GM18909 (cell line): ENCODE data around the gene SLC40A1.

Source experiments
- ATAC-seq: cut with Tn5 transposase; IDR thresholded peaks from one replicate; pipeline ENCODE4 v1.9.1; 2021; ENCODE audit warnings: mild to moderate bottlenecking; ENCODE audit not compliant: unreplicated experiment, poor library complexity

SLC40A1 gene

DNA sequence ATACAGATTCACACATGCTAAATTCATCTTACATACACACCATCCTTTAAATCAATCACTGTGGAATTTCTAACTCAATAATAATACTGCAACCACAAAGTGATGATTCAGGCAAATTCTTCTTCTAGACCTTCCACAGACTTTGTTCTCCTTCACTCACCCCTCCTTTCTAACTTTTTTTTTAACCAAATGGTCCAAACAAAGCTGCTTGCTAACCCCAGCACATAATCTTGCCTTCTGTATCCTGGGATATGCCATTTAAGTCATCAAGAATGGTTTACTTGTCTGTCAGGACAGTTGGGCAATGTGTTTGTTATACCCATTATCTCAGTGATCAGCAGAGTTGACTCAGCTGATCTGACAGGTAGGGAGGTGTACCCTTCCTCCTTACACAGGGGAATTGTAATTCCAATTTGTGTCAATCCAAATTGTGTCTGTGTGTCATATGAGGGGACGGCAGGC lies 10.0 kb downstream of the SLC40A1 start:
- no peak for ATAC-seq

DNA sequence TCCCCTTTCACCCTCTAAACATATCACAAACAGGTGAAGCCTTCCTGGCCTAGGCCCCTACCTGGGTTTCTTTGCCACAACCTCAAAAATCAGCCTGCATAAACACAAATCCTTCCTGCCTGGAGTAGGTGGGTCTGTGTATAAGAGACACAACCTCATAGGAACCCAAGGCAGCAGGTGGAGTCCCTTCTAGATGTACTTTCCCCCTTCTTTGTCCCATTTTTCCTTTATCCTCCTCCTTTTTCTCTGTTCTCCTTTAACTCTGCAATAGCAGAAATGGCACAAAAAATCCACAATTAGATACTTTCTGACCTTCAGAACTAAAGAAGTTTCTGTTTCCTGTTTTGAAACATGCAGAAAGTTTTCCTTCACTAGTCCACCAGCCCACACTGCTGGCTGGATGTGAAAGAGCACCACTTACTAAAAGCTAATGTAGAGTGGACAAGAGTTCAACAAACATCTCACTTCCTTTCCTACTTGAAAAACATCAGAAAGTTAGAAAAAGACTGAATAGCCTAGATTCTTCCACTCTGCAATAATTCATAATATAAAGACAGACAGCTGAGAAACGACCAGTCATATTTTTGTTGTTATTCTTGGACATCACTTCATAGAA lies 11.2 kb downstream of the SLC40A1 start:
- ATAC-seq, result peak; percentile 62

DNA sequence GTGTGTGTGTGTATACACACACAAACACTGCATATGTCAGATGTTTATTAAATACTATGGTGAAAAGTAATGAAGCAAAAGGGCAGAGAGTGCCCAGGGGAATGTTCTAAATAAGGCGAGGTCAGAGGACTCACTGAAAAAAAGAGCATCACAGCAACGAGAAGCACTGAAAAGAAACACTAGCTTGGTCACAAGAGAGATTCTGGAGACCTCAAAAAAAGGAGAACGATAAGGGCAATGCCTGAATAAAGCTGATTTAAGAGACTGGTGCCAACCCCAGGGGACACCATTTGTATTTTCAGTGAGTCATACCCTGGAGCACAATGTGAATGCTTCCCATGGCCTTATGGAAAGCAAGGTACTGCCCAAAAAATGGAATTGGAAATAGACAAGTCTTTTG lies 14.5 kb downstream of the SLC40A1 start:
- ATAC-seq, result no peak

DNA sequence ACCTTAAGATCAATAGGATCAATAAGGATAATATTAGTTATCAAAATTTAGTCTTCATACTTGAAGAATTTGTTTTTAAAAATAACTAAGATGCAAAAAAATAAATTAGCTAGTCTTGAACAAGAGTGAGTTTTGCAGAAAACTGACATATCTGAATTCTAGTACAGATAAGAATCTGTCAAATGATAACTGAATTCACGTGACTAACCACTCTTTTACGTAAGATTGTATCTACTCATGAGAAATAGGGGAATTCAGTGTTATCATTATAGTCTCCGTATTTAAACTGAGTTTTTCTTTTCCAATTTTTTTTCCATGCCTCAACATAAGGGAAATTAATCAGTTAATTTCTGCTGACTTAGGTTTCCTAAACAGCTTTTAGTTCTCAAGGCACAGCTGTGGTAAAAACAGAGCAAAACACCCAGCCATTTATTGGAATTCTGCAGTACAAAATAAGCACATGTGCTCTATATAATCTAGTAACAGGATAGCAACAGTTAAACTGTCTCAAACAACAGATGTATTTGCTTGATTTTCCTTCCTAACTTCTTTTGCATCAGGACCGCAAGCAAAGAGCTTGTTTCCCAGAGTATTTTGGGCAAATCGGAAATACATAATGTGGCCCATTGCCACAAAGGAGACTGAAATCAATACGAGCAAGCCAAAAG lies 19.1 kb downstream of the SLC40A1 start:
- no peak for ATAC-seq

DNA sequence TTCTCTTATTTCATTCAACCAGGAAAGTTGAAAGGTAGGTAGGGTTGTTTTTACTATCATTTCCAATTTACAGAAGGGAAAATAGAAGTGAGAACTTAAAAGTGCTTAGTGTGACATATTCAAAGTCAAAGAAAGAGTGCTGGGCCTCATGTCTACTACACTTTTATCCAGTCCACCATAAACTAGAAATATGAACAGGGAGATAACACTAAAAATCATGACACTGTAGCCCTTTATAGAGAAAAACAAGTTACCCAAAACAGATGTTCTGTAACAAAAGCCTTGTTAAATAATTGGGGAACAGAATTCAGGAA lies 20.4 kb downstream of the SLC40A1 start:
- ATAC-seq, result no peak

DNA sequence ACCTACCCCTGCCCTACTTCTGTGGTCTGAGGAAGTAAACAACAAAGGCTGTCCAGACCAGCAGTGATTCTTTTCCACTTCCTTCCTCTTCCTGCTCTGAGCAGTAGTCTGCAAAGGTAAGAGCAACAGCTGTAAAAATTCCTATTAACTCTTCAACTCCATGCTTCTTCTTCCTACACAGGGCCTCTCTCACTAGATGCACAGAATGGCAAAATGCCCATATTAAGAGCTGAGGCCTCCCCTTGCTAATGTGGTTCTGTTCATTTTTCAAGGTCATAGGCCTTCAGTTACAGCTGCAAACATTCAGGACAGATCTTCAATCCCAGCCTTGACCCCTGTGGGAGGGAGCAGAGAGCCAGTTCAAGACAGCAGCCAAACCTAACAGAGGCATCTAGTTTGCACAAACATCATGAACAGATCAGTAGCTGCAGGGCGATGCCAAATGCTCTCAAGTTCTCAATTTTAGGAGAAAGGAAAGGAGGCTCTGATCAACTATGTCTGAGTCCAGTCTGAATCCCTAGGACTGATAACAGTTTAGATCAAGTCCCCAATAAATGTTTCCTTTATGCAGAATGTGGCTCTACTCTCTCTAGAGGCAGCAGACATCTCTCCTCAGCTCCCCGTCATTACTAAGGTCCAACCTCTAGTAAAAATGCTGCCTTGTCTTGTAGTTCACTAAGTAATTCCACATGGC lies 20.9 kb downstream of the SLC40A1 start:
- ATAC-seq, result no peak

DNA sequence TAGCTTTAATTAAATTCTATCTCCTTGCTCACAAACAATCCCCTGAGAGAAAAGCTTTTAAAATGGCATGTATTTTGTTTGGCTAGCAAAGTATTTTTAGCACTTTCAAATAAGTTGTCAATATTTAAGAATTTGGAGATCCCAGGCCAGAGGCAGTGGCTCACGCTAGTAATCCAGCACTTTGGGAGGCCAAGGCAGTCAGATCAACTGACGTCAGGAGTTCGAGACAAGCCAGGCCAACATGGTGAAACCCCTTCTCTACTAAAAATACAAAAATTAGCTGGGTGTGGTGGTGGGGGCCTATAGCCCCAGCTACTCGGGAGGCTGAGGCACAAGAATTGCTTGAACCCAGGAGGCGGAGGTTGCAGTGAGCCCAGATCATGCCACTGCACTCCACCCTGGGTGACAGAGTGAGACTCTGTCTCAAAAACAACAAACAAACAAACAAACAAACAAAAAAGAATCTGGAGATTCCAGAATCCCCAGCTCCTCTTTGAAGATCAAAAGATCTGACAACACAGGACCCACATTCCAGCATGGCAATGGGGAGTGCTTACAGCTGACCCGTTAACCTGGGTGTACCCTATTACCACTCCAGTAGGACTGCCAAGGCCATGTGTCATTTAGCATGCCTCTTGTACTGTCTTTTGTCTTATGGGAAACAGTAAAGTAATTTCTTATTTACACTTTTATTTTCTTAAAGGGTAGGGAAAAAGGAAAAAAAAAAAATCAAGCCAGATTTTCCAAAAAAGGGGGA lies 21.9 kb downstream of the SLC40A1 start:
- ATAC-seq, result no peak

DNA sequence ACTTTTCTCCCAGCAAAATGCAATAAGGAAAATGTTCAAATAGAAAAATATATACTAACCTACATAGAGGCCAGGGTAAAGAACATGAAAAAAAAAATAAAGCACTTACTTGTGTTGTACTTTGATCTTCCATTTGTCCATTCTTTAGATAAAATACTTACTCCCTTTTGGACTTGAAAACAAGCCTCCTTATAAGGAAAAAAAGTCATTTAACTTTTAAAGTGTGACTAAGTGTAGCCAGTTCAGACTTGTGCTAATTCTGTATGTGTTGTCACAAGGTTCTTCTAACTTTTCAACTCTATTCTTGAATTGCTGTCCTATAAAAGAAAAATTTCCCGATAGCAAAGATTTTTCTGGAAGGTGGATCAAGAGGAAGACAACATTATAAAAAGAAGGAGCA lies 23.2 kb downstream of the SLC40A1 start:
- no peak for ATAC-seq

DNA sequence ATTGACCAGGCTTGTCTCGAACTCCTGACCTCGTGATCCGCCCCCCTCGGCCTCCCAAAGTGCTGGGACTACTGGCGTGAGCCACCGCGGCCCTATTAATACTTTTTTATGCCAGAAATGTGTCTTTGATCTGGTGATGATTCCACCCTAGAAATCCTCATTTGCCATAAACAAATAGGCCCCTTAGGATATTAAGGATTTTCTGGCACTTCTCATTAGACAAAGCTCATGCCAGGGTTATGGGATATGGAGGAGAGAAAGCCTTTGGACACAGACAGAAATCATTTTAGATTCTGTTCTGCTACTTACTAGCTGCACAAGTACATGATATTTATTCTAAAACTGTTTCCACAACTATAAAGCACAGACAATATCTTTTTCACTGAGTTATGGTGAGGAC lies 24.1 kb downstream of the SLC40A1 start:
- ATAC-seq, result no peak

DNA sequence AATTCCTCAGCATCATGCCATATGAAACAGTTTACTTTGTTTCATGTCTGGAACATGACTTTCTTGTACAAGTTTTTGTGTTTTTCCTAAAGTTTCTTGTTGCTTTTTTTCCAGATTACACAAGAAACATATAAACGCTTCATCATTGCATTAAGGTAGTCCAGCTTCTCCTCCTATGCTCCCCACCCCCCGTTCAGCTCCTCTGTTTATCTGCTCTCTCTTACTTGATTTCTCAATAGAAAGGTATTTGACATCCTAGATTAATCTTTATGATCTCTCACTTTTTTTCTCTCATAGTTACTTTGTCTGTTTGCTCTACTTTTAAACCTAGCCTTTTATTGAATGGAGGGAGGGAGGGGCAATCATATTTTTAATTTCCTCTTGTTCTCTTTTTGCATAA lies 25.4 kb downstream of the SLC40A1 start:
- ATAC-seq, result no peak

DNA sequence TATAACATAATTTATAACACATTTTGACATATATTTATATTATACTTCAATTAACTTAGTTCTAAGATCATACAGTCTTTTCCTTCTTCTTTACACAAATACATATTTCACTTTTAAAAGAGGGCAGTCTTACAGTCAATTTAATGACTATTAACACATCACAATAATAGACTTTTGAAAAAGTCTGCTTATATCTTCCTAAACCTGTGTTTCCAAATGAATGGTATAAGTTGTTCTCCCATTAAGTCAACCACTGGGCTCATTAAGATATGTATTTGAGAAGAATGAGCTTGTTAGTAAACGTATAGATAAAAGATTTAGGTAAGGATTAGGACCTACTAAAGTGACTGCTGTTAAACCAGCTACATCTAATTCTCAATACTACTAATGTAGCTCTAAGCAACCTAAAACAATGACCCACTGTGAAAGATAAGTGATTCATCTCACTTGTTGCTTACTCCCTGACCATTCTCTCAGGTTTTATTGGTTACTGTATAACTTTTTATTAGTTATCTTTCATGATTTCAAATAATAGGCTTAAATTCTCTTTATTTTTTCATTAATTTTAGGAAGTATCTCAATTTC lies 27.0 kb downstream of the SLC40A1 start:
- no peak for ATAC-seq

DNA sequence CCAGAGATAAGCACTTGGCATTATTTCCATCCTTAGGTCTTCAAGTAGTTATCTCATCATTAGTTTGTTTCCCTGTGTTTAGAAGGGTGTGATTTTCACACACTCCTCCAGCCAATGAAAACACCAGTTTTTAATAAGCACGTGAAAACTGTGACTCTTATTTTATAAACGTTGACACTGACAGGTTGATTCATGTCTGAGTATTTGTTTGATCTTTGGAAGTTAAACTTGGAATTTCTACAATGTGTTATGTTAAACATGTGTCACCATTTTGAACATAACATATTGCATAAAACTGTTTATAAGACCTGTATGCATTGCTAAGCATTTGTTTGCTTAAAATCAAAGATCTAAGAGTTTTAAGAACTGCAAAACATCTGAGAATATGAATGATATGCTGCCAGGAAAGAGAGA lies 27.6 kb downstream of the SLC40A1 start:
- ATAC-seq, result no peak

DNA sequence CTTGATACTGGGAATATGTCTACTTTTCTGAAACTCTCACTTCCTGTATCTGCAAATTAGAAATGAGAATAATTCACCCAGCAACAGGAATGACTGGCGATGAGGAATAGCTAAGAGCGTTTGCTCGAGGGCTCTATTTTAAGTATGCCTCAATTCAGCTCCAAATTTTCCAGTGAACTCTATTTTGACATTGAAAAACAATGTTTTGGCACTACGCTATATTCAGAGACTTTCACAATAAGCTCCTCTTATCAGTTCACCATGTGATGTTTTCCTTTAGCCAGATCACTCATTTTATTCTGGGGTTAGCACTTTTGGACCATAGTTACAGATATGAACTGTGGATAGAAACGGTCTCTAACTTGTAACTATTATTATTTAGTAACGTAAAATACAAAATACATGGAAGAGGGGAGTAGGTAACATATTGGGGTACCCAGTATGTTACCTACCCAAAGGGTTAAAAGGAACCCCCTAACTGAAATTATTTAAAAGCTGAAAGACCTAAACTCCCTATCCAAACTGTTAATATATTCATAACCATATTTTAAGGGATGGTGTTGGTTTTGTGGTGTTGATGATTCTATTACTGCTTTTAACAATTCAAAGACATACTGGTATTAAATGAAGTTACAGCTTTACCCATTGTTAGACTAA lies 28.1 kb downstream of the SLC40A1 start:
- ATAC-seq, result no peak

DNA sequence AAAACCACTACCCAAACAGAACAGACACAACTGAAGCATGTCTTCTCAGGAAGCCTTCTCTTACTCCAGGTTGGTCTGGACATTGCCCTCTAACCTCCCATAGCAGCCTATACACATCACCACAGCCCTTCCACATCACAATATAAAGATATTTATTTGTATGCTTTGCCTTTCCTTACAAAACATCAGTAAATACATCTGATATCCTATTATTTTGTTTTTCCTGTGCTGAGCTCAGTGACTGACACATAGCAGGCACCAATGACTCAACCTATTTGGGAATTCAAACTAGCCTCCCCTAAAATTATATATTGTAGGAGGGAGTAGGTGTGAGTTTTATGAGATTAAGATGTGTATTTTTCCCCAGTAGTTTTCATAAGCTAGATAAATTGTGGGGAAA lies 28.8 kb downstream of the SLC40A1 start:
- no peak for ATAC-seq

DNA sequence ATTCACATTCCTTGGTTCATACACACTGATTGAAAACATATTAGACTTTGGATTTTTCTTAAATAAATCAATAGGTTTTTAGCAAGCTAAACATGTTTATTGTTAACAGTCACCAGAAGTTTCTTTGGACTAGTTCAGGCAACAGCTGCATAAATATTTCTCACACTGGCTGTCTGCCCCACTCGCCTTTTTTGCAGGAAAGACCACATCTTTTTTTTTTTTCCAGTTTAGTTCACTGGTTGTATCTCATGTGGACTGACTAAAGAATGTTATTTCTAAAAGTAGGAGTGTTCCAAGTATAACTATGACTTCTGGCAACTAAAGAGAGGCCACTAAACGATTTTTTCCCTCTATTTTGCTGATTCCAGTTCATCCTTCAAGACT lies 31.1 kb downstream of the SLC40A1 start:
- ATAC-seq, result no peak

DNA sequence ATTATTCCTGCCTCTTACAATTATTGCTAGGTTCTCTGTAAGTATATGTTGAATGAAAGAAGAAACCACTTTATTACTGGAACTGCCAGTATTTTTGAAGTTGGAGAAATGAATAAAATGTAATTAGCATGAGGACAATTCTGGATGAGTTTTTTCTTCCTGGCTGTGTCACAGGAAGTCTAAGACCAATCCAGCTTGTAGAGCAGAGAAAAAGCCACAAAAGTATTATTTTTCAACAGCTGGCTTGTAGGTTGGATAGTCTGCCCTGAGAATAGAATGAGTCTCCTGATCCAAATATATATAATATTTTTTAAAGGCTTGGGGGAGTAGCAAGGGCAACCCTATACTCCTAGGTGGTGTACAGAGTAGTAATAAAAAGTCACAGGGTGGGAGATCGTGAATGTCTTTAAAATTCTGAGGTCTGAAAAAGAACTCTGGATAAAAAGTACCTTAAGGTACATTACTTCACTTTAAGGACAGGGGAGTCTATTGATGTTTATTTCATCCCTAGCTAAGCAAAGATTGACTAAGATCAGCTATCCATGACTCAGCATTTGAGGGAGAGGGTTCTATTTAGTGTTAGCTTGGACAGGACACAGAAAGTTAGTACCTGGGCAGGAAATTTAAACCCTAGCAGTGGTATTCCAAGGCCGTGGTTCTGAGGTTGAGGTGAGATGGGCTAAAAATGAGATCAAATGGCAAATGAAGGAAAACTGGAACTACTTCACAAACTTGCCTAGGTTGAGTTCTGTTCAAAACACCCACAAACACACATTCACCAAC lies 31.7 kb downstream of the SLC40A1 start:
- ATAC-seq, result no peak

DNA sequence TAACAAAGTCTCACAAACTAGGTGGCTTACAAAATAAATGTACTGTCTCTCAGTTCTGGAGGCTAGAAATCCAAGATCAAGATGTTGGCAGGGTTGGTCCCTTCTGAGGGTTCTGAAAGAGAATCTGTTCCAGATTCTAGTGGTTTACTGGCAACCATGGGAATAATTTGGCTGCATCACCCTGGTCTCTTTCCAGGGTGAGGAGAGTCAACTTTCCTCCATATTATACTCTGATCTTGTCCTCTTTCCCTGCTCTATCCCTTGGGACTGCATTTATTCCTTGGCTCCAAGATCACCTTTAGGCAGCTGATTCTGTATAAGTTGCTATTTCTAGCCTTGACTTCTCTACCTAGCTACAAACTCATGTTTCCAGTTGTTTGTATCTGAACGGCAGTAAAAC lies 35.2 kb downstream of the SLC40A1 start:
- ATAC-seq, result no peak

DNA sequence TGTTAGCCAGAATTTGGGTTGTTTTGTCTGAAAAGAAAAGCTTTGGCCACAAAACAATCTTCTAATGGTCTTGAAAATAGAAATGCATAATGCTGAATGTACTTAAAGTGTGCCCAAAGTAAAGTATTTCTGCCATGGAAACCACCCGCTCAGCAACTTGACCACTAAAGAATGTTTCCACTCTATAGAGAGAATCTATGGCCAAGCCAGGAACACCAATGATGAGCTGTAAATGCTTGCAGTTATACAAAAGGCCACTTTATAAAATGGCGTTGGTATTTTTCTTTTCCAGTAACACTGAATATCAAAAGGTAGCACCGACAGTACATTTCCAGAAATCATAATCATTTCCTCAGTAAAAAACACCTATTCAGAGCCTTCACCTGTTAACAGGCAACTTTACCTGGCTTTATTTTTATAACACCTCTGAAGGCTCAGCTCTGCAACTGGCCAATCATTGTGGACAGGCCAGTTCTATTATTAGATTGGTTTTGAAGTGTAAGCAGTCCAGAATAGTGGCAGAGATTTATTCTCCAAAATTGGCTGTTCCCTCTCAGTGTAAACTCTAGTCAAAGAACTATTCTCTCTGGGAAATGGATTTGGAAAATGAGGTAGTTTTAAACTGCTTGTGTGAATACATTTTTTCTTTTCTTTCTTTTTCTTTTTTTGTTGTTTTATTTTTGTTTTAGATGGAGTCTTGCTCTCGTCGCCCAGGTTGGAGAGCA lies 36.1 kb downstream of the SLC40A1 start:
- no peak for ATAC-seq

DNA sequence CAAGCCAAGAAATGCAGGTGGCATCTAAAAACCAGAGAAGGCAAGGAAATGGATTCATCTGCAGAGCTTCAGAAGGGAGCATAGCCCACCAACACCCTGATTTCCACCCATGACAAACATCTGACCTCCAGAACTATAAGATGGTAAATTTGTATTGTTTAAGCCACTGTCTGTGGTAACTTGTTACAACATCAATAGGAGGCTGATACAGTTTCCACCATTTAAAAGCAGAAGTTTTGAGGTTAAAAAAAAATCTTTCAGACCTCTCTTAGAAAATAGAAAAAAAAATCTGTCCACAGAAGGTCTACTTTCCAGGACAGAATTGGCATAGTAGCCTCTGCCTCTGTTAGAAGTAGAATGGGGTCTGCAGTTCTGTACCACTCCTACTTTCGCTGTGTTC lies 37.2 kb downstream of the SLC40A1 start:
- ATAC-seq, result no peak
